ENCODE measurements around the gene SLC25A20.

SLC25A20 gene

GRCh38 chr3:48891606-48892005 lies 7.1 kb downstream of the SLC25A20 start:
- no peak for DNase-seq (ENCODE audit: low read depth)
- TF ChIP-seq MAX (IDR thresholded peaks at IDR 0.05; ENCODE audit: low read depth, low read length): no peak
- TF ChIP-seq MYC (IDR thresholded peaks at IDR 0.05; ENCODE audit: low read depth, low read length): no peak
- H3K4me3 ChIP-seq (ENCODE audit: low read depth, low read length): no peak overlapping the region

- no peak for DNase-seq (ENCODE audit: low read depth)
- no peak overlapping the region for H3K4me3 ChIP-seq (ENCODE audit: low read depth, low read length)
- TF ChIP-seq POLR2A (IDR thresholded peaks at IDR 0.05; ENCODE audit: extremely low read depth, insufficient read length): no peak
- no peak for TF ChIP-seq MAX (IDR thresholded peaks at IDR 0.05; ENCODE audit: low read depth, low read length)
- TF ChIP-seq MYC (IDR thresholded peaks at IDR 0.05; ENCODE audit: low read depth, low read length): no peak
- TF ChIP-seq CTCF (IDR thresholded peaks at IDR 0.05; ENCODE audit: low read depth, low read length): no peak
Measured at GRCh38 chr3:48885753-48886152, 12.9 kb downstream of the SLC25A20 start.

- DNase-seq (ENCODE audit: low read depth): no peak
- TF ChIP-seq MAX (IDR thresholded peaks at IDR 0.05; ENCODE audit: low read depth, low read length) (no peak), CTCF (IDR thresholded peaks at IDR 0.05; ENCODE audit: low read depth, low read length) (no peak), POLR2A (IDR thresholded peaks at IDR 0.05; ENCODE audit: extremely low read depth, insufficient read length) (no peak), MYC (IDR thresholded peaks at IDR 0.05; ENCODE audit: low read depth, low read length) (no peak)
- H3K4me3 ChIP-seq (ENCODE audit: low read depth, low read length): no peak overlapping the region
Measured at GRCh38 chr3:48881652-48882114, 17.0 kb downstream of the SLC25A20 start.

GRCh38 chr3:48881006-48881405 lies 17.7 kb downstream of the SLC25A20 start:
- no peak for DNase-seq (ENCODE audit: low read depth)
- no peak for TF ChIP-seq MAX (IDR thresholded peaks at IDR 0.05; ENCODE audit: low read depth, low read length)
- no peak for TF ChIP-seq POLR2A (IDR thresholded peaks at IDR 0.05; ENCODE audit: extremely low read depth, insufficient read length)
- no peak for TF ChIP-seq CTCF (IDR thresholded peaks at IDR 0.05; ENCODE audit: low read depth, low read length)
- TF ChIP-seq MYC (IDR thresholded peaks at IDR 0.05; ENCODE audit: low read depth, low read length): no peak
- no peak overlapping the region for H3K4me3 ChIP-seq (ENCODE audit: low read depth, low read length)

GRCh38 chr3:48879994-48880377 lies 18.7 kb downstream of the SLC25A20 start:
- no peak for TF ChIP-seq MYC (IDR thresholded peaks at IDR 0.05; ENCODE audit: low read depth, low read length)
- no peak for TF ChIP-seq CTCF (IDR thresholded peaks at IDR 0.05; ENCODE audit: low read depth, low read length)
- TF ChIP-seq MAX (IDR thresholded peaks at IDR 0.05; ENCODE audit: low read depth, low read length): no peak
- no peak for TF ChIP-seq POLR2A (IDR thresholded peaks at IDR 0.05; ENCODE audit: extremely low read depth, insufficient read length)
- H3K4me3 ChIP-seq (ENCODE audit: low read depth, low read length): no peak overlapping the region
- no peak for DNase-seq (ENCODE audit: low read depth)

GRCh38 chr3:48879307-48879993 lies 19.2 kb downstream of the SLC25A20 start:
- H3K4me3 ChIP-seq (ENCODE audit: low read depth, low read length): no peak overlapping the region
- TF ChIP-seq CTCF (IDR thresholded peaks at IDR 0.05; ENCODE audit: low read depth, low read length) (no peak), MYC (IDR thresholded peaks at IDR 0.05; ENCODE audit: low read depth, low read length) (no peak), POLR2A (IDR thresholded peaks at IDR 0.05; ENCODE audit: extremely low read depth, insufficient read length) (no peak), MAX (IDR thresholded peaks at IDR 0.05; ENCODE audit: low read depth, low read length) (no peak)
- no peak for DNase-seq (ENCODE audit: low read depth)
